Right lobe of liver (tissue), 4 donors: Measurements from ENCODE around the gene CASP6.

Source experiments
- CTCF ChIP-seq, 4 donors: fragments of 200-600 bp in 3 of 4; fragments of 450-650 bp in 1 of 4; IDR thresholded peaks; one replicate each; pipeline versions ENCODE4 v1.5.1 to v1.8.0; 2016 to 2022; ENCODE audit warnings: antibody characterized with exemption in 4 of 4, mild to moderate bottlenecking in 2 of 4
- POLR2A ChIP-seq: fragments of 450-650 bp; IDR thresholded peaks from one replicate; pipeline ENCODE4 v1.6.1; 2017; ENCODE audit warnings: antibody characterized with exemption, mild to moderate bottlenecking
- donor health status: DM: no; HTN: no; CAD: no.
- donor health status: DM: no; HTN: no; CAD: no.
- donor health status: DM: no; HTN: yes; CAD: no.

- TF ChIP-seq POLR2A, result no peak
- no peak for TF ChIP-seq CTCF (IDR thresholded peaks at IDR 0.05)
These were observed 57.2 kb downstream of the CASP6 start for GRCh38 chr4:109645874-109646710.
